Stimulated activated CD8-positive, alpha-beta memory T cell treated with anti-CD3 and anti-CD28 coated beads, Interleukin-15, amount 100 ng/mL, for 4 hours (primary cell): ENCODE data around the gene RAB1A.
"Not testable (repeated sequence)": the region's sequence is repeated elsewhere in the genome, so short reads cannot be mapped to it uniquely, and the experiment has no call there.

Experiments used
- DNase-seq, 2 donors: peaks; one replicate each; pipeline ENCODE4 v3.0.0-alpha.2; 2020; ENCODE audit warnings: low read depth in 2 of 2

Gene RAB1A

DNA sequence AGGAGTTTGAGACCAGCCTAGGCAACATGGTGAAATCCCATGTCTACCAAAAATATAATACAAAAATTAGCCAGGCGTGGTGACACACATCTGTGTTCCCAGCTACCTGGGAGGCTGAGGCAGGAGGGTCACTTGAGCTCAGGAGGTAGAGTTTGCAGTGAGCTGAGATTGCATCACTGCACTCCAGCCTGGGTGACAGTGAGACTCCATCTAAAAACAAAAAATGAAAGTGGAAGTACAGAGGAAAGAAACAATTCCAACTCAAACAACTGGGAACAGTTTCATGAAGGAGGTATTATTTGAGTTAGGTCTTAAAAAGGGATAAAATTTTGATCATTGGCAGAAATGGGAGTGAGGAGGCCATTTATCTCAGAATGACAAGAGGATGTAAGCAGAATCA, 6.3 kb upstream of the RAB1A start:
- no peak for DNase-seq

DNA sequence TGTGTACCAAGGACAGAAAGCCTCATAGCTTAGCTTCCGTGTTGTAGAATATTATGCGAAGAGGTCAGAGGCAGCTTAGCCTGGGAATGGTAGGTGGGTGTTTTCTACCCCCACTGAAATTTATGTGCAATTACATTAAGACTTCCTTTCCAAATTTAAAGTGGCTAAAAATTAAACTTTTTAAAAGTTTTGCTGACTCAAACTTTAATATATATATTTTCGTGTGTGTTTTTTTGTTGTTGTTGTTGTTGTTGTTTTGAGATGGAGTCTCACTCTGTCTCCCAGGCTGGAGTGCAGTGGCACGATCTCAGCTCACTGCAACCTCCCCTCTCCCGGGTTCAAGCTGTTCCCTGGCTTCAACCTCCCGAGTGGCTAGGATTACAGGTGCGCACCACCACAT, 4.3 kb upstream of the RAB1A start:
- DNase-seq = no peak

DNA sequence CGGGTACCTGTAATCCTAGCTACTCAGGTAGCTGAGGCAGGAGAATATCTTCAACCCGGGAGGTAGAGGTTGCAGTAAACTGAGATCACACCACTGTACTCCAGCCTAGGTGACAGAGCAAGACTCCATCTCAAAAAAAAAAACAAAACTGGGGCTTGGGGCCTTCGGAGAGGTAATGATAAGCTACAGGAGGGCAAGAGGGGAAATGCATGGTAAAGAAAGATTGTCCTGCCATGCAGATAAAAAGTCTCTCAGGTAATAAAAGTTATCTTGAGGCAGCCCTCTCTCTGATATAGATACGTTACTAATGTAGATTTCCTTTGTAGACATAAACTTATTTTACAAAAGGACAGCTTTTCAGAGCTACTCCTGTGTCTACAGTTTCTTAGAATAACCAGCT, 3.7 kb upstream of the RAB1A start:
- no peak for DNase-seq

- not testable (repeated sequence) for DNase-seq
These were observed 3.0 kb upstream of the RAB1A start for GRCh38 chr2:65132930-65133329.

GRCh38 chr2:65130664-65131175, 814 bp upstream of the RAB1A start:
- DNase-seq = no peak

DNA sequence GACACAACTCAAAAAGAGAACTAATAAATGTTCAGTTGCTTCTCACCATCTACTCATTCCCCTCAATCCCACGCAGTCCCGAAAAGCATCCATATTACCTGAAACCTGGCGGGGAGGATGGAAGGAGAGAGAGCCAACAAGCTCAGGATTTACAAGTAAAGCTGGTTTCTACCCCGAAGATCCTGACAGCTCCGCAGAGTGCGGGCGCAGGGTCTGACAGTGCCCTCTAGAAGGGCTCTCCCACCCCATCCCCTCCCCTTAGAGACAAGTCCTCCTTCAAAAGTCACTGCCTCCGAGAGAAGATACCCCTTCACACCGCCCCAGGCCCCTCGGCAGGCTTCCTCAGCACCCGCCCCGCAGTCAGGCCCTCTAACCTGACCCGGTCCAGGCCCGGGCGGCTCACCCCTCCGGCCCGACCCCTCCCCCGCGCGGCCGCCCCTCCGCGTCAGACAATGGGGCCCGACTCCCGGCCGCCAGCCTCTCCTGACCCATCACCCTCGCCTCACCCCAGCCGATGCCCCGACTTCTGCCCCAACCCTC, 550 bp downstream of the RAB1A start:
- DNase-seq = peak in 1 of 2 donors; percentile 13

DNA sequence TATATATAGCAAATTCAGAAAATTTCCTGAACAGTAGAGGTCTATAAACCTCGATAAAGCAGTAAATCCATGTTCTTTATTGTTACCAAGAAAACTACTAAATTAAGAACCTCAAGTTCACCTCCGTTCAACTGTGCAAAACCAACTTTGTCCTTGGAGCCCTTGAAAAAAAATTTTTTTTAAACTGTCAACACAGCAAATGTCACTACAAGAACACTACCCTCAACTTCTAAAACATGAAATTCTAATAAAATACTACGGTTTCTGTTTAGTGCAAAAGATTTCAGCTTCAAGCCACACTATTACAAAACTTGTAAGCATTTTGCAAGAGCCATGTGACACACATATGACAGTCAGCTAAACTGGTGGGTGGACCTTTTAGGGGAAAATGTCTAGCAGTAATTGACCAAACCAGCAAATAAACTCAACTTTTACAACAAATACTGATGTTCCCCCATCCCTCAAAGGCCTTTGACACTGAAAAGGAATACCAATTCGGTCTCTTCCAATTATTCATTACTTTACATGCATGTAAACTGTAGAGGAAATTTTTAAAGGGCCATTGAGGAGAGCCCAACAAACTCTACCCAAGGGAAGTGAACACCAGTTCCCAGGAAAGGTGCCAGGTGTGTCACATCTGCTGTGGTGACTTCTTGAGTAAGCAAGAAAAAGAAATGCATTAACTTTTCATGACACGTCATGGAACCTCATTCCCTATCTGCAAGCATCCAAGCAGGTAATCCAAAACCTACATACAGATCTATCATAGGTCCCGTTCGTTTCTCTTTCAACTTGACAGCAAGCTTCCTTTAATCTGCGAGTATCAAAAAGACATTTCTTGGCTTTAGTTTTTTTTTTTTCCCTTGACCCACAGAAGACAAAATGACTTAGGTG, 1.4 kb downstream of the RAB1A start:
- no peak for DNase-seq

- not testable (repeated sequence) for DNase-seq
These were observed 4.4 kb downstream of the RAB1A start for GRCh38 chr2:65125457-65125856.

GRCh38 chr2:65122313-65122712, 7.6 kb downstream of the RAB1A start:
- no peak for DNase-seq

DNA sequence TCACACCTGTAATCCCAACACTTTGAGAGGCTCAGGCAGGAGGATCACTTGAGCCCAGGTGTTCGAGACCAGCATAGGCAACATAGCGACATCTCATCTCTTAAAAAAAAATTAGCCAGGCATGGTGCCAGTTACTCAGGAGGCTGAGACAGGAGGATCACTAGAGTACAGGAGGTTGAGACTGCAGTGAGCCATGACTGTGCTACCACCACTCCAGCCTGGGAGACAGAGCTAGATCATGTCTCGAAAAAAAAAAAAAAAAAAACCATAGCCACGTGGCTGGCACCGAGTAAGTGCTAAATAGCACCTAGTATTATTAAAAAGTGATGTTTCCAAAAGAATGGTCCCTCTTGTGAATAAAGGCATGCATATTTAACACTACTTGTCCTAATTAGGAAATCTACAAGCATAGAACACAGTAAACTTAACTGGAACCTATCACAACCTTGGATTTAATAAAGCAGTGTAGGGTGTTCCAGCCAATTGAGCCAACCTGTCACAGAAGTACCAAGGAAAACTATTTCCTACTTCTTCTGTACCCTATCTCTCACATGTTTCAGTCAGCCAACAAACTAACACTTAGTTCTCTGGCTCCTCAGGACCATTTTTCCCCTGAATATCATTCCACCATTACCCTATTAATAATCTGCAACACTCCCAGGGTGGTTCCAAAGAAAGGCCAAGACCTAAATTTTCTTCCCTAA, 8.8 kb downstream of the RAB1A start:
- no peak for DNase-seq

- DNase-seq = no peak
These were observed 13.3 kb downstream of the RAB1A start for GRCh38 chr2:65116645-65117044.

GRCh38 chr2:65114921-65115320, 15.0 kb downstream of the RAB1A start:
- no peak for DNase-seq

DNA sequence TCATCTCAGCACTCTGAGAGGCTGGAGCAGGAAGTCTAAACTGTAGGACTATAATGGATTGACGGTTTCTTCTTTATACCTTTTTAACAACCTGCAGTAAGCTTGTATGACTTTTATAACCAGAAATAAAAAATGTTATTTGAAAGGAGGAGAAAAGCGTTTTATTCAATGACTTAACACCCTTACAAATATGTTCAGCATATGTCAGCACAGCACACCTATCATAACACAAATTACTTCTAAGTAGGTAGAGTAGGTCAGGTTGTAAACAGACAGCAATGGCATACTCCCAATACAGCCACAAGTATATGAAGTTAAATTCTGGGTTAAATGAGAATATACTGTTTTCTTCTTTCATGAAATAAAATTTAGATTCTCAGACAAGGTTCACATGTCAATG, 16.1 kb downstream of the RAB1A start:
- DNase-seq = no peak

DNA sequence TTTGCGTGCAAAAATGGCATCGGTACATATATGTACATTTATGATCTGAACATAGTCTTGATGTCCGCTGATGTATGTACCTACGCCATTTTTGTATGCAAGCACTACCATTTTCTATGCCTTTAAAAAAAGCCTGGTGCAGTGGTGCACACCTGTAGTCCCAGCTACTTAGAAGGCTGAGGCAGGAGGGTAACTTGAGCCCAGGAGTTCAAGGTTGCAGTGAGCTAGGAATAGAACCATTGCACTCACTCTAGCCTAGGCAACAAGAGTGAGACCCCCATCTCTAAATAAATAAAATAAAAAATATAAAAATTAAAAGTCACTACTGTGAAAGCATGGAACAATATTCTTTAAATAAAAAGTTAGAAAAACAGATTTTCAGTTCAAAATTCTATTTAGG, 16.7 kb downstream of the RAB1A start:
- no peak for DNase-seq

GRCh38 chr2:65112633-65113032, 17.3 kb downstream of the RAB1A start:
- DNase-seq = no peak

DNA sequence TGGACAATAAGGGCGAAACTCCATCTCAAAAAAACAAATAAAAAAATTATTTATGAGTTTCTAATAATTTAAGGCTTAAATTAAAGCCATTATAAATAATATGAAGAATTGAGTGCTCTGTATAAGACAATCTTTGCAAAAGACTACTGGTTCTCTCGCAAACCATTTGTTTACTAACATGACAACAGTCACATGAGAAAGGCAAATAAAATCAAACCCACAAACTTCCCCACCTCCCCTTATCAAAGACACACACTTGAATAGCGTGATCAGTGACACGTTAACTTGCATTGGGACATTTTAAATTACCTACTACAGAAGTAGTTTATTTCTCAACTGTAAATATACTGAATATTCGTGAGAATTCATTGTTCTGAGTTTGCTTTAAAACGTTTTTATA, 21.1 kb downstream of the RAB1A start:
- no peak for DNase-seq

DNA sequence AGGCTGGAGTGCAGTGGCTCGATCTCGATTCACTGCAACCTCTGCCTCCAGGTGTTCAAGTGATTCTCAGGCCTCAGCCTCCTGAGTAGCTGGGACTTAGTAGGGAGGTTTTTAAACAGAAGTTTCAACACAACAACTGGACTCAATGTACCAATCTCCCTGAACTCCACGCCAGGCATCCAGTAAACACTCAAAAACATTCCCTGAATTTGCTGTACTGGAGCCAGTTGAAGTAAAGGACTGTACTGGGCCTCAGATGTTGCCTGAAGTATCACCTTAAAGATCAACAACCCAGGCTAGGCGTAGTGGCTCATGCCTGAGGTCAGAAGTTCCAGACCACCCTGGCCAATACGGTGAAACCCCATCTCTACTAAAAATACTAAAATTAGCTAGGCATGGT, 22.4 kb downstream of the RAB1A start:
- no peak for DNase-seq

DNA sequence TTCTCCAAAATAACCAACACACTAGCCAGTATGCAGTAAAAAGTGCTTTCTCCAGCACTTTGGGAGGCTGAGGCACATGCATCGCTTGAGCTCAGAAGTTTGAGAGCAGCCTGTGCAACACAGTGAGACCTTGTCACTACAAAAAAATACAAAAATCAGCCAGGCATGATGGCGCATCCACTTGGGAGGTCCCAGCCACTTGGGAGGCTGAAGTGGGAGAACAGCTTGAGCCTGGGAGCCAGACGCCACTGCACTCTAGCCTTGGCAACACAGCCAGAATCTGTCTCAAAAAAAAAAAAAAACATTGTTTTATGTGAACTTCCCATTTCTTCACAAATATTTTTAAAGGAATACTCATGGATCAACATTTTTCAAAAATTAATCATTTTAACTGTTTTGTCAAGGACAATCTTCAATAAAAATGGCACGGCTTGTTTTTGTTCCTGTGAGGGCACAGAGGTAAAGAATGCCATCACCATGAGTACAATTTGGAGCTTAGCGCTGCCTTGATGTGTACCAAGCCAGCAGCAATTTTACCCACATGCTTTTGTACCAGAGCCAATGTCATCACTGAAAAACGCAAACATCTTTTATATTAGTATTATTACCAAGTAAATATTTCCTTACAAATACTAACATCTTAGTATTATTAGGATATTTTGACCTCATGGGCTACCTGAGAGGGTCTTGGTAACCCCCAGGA, 26.7 kb downstream of the RAB1A start:
- no peak for DNase-seq

DNA sequence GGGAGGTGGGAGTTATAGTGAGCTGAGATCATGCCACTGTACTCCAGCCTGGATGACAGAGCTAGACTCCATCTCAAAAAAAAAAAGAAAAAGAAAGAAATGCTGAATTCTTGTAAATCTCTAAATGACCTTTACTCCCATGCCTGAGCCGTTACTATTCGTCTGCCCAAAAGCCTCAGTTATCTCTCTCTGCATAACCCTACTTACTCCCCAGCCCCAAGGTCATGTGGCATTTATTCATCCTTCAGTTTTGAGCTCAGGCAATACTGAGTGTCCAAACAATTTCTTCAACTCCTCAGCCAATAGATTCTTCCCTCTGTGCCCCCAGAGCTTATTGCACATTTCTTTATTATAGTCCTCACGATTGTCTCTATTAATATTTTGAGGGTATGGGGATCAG, 28.8 kb downstream of the RAB1A start:
- DNase-seq = no peak

DNA sequence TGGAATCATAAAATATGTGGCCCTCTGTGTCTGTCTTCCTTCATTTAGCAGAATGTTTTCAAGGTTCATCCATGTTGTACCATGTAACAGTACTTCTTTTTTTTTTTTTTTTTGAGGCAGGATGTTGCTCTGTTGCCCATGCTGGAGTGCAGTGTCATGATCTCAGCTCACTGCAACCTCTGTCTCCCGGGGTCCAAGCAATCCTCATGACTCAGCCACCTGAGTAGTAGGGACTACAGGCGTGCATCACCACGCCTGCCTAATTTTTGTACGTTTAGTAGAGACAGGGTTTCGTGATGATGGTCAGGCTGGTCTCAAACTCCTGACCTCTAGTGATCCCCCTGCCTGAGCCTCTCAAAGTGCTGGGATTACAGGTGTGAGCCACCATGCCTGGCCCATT, 31.2 kb downstream of the RAB1A start:
- DNase-seq = no peak

DNA sequence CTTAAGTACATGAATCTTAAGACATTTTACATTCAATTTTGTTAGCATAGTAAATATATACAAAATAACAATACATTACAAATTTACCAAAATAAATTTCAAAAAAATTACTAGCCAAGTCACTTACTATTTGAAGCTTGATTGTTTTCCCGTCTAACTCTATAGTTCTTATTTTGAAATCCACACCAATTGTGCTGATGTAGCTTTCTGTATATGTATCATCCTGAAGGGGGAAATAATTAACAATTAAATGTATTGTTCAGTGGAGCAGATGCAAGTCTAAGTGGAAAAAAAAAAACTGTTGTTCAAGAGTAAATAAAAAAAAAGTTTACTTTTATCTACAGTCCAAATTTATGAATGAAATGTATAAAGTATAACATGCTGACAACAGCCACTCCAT, 32.1 kb downstream of the RAB1A start:
- DNase-seq = no peak

GRCh38 chr2:65096948-65097347, 33.0 kb downstream of the RAB1A start:
- no peak for DNase-seq
